GM18517 (cell line): ENCODE data around the gene FBLN5.
A peak's percentile ranks its signal among the peaks of the same experiment; 100 is the strongest.

Experiments used
- ATAC-seq: cut with Tn5 transposase; IDR thresholded peaks from one replicate; pipeline ENCODE4 v1.9.1; 2021; ENCODE audit warnings: mild to moderate bottlenecking, moderate library complexity; ENCODE audit not compliant: unreplicated experiment

FBLN5 gene, protein sequence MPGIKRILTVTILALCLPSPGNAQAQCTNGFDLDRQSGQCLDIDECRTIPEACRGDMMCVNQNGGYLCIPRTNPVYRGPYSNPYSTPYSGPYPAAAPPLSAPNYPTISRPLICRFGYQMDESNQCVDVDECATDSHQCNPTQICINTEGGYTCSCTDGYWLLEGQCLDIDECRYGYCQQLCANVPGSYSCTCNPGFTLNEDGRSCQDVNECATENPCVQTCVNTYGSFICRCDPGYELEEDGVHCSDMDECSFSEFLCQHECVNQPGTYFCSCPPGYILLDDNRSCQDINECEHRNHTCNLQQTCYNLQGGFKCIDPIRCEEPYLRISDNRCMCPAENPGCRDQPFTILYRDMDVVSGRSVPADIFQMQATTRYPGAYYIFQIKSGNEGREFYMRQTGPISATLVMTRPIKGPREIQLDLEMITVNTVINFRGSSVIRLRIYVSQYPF

GRCh38 chr14:91947475-91948184 lies at the start of gene FBLN5:
FBLN5 (minus strand) TSS chr14:91947694; CDS start chr14:91947229, 465 bp downstream.
- ATAC-seq, result no peak

DNA sequence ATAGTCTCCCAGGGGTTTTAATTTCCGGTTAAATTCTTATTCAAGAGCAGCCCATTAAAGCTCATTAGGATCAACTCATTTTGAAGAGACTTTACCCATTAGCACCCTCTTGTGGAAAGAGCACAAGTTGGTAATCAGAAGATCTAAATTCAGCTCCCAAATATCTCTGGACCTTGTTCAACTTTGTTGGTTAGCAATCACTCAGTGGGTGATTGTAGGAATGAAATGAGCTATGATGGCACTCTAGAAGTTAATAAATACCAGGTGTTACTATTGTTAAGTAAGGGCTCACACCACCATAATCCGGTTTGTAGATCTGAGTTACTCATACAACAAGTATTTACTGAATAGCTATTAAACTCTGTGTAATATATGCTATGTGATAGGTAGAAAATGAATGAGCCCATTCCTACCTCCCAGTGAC lies 49.5 kb upstream of the FBLN5 start:
- no peak for ATAC-seq

- ATAC-seq, result no peak
These were observed 39.7 kb upstream of the FBLN5 start for GRCh38 chr14:91987192-91987591.

- ATAC-seq, result no peak
These were observed 38.2 kb upstream of the FBLN5 start for GRCh38 chr14:91985521-91986255.

DNA sequence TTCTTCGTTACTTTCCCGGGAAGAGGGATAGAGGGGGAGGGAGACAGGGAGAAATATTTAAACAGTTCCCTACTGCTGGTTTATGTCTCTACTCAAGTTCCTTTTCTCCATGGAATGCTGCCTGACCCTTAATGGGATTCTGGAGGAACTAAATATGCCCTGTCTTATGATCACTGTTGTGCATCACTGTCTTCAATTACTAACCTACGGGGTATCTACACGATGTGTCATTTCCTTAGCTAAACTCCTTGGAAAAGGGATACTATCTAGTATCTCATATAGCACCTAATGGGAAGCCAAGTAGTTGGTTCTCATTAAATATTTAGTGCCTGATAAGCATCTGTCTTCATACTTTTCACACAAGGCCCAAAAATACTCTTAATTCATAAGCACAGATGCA lies 37.5 kb upstream of the FBLN5 start:
- ATAC-seq, result no peak

GRCh38 chr14:91983588-91983987 lies 36.1 kb upstream of the FBLN5 start:
- no peak for ATAC-seq

GRCh38 chr14:91980157-91980556 lies 32.7 kb upstream of the FBLN5 start:
- ATAC-seq, result peak; percentile 78

DNA sequence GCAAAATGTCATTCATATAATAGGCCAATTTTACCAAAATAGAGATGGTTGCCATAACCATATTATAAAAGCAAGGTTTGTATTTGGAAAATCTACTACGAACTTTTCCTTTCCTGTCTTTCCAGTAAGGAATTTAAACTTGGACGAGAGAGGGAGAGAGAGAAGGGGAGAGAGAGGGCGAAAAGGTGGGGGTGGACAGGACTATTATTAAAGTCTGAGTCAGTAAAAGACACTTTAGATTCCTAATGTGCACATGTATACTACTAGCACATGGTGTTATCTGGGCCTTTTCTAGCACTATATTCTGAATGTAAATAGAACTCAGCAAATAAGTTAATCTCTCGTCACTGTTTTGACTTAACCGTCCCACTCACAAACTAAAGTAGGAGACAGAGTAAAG lies 30.4 kb upstream of the FBLN5 start:
- no peak for ATAC-seq

- no peak for ATAC-seq
These were observed 28.3 kb upstream of the FBLN5 start for GRCh38 chr14:91975763-91976162.

- ATAC-seq, result no peak
These were observed 23.8 kb upstream of the FBLN5 start for GRCh38 chr14:91971188-91971778.

DNA sequence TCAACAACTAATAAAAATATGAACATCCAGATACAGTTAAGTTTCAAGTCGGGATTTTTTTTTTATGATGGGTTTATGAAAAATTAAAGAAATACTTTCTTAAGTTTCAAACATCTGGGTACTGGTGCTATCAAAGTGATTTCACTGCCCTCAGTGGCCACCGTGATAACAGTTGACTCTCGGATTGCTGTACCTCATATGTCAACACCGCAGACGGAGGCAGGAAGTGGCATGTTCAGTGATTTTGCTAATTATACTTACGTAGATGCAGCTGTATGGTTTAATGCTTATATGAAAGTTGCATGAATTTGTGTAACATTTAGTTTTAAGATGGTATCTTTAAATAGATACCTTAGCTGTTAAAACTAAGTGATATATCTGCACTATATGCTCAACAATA lies 20.8 kb upstream of the FBLN5 start:
- ATAC-seq, result no peak

DNA sequence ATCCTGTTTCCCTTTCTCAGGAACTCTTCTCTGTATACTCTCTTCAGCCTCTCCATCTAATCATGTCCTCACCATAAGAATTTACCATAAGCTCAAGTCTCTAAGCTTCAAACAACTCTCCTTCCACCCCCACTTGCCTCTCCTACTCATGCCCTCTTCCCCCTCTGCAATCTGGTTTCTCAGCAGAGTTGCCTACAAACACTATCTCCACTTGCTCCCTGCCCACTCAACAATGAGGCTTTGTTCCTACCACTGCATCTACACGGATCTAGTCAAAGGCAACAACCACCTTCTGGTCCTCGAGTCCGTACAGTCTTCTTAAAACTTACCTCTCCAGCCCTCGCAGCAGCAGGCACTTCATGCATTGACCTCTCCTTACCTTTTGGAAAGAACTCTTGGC lies 17.2 kb upstream of the FBLN5 start:
- ATAC-seq, result no peak

DNA sequence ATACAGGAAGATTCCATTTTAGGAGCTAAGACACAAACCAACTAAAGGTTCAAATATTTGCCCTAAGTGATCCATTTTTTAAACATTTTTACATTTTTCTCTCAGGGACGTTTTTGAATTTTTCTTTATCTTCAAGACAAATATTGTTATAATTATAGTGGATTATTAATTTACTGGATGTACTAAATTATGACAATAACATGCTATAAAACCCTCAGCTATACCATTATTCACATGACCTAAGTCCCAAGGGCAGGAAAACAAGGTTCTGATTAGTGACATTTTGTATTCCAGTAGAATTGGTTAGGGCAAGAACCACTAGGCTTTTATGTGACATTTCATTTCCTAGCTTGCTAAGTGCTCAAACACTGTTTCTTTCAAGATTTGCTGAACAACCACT lies 16.5 kb upstream of the FBLN5 start:
- no peak for ATAC-seq

GRCh38 chr14:91963465-91963864 lies 16.0 kb upstream of the FBLN5 start:
- ATAC-seq, result no peak

DNA sequence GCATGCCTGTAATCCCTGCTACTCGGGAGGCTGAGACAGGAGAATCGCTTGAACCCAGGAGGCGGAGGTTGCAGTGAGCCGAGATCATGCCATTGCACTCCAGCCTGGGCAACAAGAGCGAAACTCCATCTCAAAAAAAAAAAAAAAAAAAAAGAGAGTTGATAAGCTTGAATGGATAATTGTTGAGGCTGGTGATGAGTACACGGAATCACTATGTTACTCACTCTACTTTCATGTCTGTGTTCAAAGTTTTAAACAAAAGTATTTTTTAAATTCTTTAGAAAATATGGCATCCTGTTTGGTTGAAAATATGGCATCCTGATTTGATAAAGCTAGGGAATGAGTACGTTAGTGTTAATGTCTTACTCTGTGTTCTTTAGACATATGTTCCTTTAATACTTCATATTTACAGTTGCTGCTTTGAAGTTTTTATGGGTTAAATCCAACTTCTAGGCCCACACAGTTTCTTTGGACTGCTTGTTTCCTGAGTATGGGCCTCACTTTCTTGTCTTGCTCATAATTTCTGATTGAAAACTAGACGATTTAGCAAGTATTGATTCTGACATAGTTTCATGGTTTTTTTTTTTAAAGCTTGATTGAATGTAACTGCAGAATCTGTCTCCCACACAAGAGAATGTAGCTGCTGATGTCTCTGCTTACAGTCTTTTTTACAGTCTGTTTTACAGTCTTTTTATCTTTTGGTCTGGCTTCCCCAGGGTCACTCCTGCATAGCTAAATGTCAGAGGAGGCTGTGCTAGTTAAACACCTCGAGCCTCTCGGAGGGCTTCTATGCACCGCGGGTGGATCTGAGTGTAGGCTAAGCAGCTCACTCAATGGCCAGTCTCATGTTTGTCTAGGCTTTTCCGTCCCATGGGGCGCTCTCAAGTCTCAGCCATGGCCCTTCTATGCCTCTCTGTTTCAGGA lies 14.1 kb upstream of the FBLN5 start:
- no peak for ATAC-seq

GRCh38 chr14:91957876-91958313 lies 10.4 kb upstream of the FBLN5 start:
- no peak for ATAC-seq

DNA sequence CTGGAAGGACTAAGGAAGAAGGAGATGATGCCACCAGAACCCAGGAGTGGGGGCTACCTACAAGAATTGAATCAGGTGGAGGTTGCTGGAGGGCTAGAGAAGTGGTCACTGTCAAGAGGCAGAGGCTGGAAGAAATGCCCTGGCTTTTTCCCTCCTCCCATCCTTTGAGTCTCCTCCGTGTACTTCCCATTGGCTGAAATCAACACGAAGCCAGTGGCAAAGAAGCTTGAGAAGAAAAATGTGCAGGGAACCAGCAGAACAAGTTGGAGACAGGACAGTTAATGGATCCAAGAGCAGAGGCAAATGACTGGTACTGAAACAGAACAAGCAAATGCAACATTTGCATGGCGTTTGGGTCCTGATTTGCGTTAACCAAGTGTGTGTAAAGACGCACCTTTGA lies 9.1 kb upstream of the FBLN5 start:
- no peak for ATAC-seq

GRCh38 chr14:91955168-91955567 lies 7.7 kb upstream of the FBLN5 start:
- ATAC-seq, result no peak

GRCh38 chr14:91953170-91953985 lies 5.9 kb upstream of the FBLN5 start:
- no peak for ATAC-seq
